Chondrocyte (in vitro differentiated cells): ENCODE results near the gene MCM9. TPM values are rescaled to one million over a fixed set of nuclear protein-coding genes. Genes with fewer than 3 reads are reported as not detected.
"Not testable (repeated sequence)": the region's sequence is repeated elsewhere in the genome, so short reads cannot be mapped to it uniquely, and the experiment has no call there.

Source experiments
- DNase-seq: peaks from one replicate; pipeline ENCODE4 v3.0.0; 2021; ENCODE audit warnings: mixed read lengths, low spot score
- H3K27ac Mint-ChIP-seq: one replicate; pipeline ENCODE4 v1.8.0; 2021; ENCODE audit warnings: mild to moderate bottlenecking, moderate library complexity, mixed read lengths; ENCODE audit not compliant: unreplicated experiment
- H3K27me3 Mint-ChIP-seq: 2 replicates; pipeline ENCODE4 v1.8.0; 2021; ENCODE audit warnings: low read depth, mixed read lengths
- H3K36me3 Mint-ChIP-seq: 2 replicates; pipeline ENCODE4 v1.8.0; 2021; ENCODE audit warnings: low read depth, mixed read lengths
- H3K4me1 Mint-ChIP-seq: 2 replicates; pipeline ENCODE4 v1.8.0; 2021; ENCODE audit warnings: low read depth, mild to moderate bottlenecking, mixed read lengths
- H3K4me3 Mint-ChIP-seq: one replicate; pipeline ENCODE4 v1.8.0; 2021; ENCODE audit warnings: mild to moderate bottlenecking, moderate library complexity, mixed read lengths; ENCODE audit not compliant: unreplicated experiment
- H3K9me3 Mint-ChIP-seq: 2 replicates; pipeline ENCODE4 v1.8.0; 2021; ENCODE audit warnings: low read depth, mixed read lengths
- total RNA-seq: library from RNA; stranded (reverse); gene quantifications from 3 replicates; pipeline ENCODE4 v1.2.1, GENCODE V29; 2021
- TF ChIP-seq, protein P1 (sequence below): fragments of 200-600 bp; sonication (generic); IDR thresholded peaks from 2 replicates; pipeline ENCODE4 v1.5.0; 2021; ENCODE audit warnings: antibody characterized with exemption, mild to moderate bottlenecking, moderate library complexity

The MCM9 gene
- total RNA-seq, 1 donor from 2014 or later = 9.9 TPM

DNA sequence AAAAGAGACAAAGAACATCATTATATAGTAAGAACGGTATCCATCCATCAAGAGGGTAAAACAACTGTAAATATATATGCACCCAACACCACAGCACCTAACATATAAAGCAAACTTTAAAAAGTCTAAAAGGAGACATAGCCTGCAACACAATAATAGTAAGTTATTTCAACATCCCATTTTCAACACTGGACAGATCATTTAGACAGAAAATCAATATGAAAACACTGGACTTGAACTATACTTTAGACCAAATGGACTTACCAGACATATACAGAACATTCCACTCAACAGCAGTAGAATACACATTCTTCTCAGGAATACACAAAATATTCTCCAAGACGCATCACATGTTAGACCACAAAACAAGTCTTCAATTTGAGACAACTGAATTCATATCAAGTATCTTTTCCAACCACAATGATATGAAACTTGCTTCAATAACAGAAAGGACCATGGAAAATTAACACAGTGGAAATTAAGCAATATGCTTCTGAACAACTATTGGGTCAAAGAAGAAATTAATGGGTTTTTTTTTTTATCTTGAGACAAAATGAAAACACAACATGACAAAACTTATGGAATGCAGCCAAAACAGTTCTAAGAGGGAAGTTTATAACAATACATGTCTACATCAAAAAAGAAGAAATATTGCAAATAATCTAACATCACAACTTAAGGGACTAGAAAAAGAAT is 64.9 kb downstream of the MCM9 start:
- Mint-ChIP-seq H3K4me1 (peaks cover 11% of the 10 kb centered on the region), H3K27me3 (no peaks in the 10 kb centered on the region), H3K4me3 (no peak overlapping the region), H3K36me3 (peaks cover 2% of the 10 kb centered on the region), H3K27ac (no peak overlapping the region), H3K9me3 (peaks cover 17% of the 10 kb centered on the region)
- TF ChIP-seq, protein P1, sequence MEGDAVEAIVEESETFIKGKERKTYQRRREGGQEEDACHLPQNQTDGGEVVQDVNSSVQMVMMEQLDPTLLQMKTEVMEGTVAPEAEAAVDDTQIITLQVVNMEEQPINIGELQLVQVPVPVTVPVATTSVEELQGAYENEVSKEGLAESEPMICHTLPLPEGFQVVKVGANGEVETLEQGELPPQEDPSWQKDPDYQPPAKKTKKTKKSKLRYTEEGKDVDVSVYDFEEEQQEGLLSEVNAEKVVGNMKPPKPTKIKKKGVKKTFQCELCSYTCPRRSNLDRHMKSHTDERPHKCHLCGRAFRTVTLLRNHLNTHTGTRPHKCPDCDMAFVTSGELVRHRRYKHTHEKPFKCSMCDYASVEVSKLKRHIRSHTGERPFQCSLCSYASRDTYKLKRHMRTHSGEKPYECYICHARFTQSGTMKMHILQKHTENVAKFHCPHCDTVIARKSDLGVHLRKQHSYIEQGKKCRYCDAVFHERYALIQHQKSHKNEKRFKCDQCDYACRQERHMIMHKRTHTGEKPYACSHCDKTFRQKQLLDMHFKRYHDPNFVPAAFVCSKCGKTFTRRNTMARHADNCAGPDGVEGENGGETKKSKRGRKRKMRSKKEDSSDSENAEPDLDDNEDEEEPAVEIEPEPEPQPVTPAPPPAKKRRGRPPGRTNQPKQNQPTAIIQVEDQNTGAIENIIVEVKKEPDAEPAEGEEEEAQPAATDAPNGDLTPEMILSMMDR = no peak
- DNase-seq = no peak

DNA sequence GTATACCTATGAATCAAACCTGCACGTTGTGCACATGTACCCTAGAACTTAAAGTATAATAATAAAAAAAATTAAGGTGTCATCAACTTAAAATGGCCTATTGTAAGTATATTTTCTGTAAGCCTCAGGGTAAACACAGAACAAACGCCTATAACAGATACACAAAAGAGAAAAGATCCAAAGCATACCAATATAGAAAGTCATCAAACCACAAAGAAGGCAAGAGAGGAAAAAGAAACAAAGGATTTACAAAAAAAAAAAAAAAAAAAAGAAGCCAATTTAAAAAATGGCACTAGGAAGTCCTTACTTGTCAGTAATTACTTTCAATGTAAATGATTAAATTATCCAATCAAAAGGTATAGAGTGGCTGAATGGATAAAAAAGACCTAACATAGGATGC is 65.6 kb downstream of the MCM9 start:
- Mint-ChIP-seq H3K27me3 (no peaks in the 10 kb centered on the region), H3K36me3 (peaks cover 2% of the 10 kb centered on the region), H3K4me1 (peaks cover 17% of the 10 kb centered on the region), H3K9me3 (peaks cover 17% of the 10 kb centered on the region), H3K4me3 (no peak overlapping the region), H3K27ac (no peak overlapping the region)
- TF ChIP-seq, protein P1 = no peak
- DNase-seq = no peak

DNA sequence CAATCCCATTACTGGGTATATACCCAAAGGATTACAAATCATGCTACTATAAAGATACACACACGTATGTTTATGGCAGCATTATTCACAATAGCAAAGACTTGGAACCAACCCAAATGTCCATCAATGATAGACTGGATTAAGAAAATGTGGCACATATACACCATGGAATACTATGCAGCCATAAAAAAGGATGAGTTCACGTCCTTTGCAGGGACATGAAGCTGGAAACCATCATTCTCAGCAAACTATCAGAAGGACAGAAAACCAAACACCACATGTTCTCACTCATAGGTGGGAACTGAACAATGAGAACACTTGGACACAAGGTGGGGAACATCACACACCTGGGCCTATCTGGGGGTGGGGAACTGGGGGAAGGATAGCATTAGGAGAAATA is 66.1 kb downstream of the MCM9 start:
- H3K27me3 Mint-ChIP-seq, DNase-seq, H3K36me3 Mint-ChIP-seq, H3K27ac Mint-ChIP-seq, H3K4me3 Mint-ChIP-seq: not testable (repeated sequence)
- peaks cover 17% of the 10 kb centered on the region for H3K9me3 Mint-ChIP-seq
- peaks cover 20% of the 10 kb centered on the region for H3K4me1 Mint-ChIP-seq

DNA sequence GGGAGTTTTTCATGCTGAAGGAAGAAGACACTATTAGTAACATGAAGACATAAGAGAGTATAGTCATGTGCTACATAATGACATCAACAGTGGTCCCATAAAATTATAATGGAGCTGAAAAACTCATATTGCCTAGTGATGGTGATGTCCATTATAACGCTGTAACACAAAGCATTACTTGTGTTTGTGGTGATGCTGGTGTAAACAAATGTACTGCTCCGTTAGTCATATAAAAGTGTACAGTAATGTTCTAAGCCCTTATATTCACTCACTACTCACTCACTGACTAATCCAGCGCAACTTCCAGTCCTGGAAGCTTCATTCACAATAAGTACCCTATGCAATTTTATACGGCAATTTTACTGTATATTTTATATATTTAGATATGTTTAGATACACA is 67.8 kb downstream of the MCM9 start:
- Mint-ChIP-seq H3K36me3 (peaks cover 2% of the 10 kb centered on the region), H3K9me3 (peaks cover 17% of the 10 kb centered on the region), H3K27ac (no peak overlapping the region), H3K4me1 (peaks cover 20% of the 10 kb centered on the region), H3K4me3 (no peak overlapping the region), H3K27me3 (no peaks in the 10 kb centered on the region)
- TF ChIP-seq, protein P1 = no peak
- no peak for DNase-seq

DNA sequence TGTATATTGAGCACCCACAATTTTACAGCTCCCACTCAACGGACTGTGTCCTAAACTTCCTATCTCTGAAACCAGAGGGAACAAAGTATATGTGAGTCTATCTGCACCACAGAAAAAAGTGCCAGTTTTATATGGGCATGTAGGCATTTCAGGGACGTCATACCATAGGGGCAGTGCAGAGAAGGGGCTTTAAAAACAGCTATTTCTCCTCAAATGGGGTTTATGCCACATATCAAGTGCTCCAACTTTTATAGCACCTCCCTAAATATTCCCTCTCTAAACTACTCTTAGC is 69.9 kb downstream of the MCM9 start:
- Mint-ChIP-seq H3K9me3 (peaks cover 14% of the 10 kb centered on the region), H3K27me3 (no peaks in the 10 kb centered on the region), H3K27ac (peak overlapping the region; percentile 24), H3K4me1 (peaks cover 15% of the 10 kb centered on the region), H3K36me3 (peaks cover 3% of the 10 kb centered on the region), H3K4me3 (no peak overlapping the region)
- DNase-seq = no peak
- TF ChIP-seq, protein P1 = no peak
